ENCODE data around the gene C1QTNF9B.

Gene C1QTNF9B

DNA sequence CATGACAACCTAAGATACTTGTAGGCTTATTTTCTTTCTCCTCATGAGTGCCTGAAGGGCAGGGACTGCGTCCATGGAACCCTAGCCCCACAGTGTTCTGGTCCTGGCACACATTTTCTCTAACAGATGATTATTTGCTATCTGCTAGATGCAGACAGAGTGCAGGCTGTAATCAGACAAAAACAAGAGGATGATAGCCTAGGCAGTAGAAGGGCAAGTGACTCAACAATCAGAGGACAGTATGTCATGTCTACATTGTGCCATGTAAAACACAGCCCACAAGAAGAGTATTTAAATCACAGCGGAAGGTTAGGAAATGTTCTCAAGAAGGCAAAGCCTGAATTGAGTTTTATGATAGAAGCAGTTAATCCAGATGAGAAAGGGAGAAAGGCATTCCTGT is 37.4 kb downstream of the C1QTNF9B start:
- in situ Hi-C loops (cut with MboI; ENCODE audit: low sequenced_read_pairs), result no loop called here

DNA sequence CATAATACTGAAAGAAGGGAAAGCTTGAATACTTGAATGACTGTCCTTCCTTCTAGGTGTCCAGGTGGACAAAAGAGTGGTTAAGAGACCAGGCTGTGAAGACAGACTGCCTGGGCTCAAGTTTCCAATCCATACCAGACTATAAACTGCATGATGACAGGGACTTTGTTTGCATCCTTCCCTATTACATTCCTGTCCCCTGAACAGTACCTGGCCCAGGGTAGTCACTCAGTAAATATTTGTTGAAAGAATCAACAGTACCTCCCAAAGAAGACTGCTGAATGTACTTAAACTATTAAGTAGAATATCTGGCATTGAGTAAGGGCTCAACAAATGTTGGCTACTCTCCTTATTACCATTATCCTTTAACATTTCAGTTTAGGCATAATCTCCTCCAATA is 37.8 kb downstream of the C1QTNF9B start:
- in situ Hi-C loops (cut with MboI; ENCODE audit: low sequenced_read_pairs), result no loop called here

DNA sequence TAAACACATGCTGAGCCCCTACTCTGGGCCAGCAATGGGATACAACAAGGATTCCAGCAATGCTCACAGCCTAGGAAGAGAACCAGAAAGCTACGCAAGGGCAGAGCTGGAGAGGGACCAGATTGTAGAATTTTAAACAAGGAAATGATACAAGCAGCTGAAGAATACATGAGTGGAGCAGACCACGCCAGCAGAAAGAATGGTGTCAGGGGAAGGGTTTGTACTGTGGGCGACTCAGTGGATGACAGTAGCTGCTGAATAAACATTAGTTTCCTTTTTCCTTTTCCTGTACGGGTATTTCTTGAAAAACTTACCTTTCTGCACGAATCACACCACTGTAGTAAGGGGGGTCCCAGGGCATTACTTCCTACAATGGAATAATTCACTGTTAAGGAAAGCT is 38.8 kb downstream of the C1QTNF9B start:
- in situ Hi-C loops (cut with MboI; ENCODE audit: low sequenced_read_pairs), result no loop called here

DNA sequence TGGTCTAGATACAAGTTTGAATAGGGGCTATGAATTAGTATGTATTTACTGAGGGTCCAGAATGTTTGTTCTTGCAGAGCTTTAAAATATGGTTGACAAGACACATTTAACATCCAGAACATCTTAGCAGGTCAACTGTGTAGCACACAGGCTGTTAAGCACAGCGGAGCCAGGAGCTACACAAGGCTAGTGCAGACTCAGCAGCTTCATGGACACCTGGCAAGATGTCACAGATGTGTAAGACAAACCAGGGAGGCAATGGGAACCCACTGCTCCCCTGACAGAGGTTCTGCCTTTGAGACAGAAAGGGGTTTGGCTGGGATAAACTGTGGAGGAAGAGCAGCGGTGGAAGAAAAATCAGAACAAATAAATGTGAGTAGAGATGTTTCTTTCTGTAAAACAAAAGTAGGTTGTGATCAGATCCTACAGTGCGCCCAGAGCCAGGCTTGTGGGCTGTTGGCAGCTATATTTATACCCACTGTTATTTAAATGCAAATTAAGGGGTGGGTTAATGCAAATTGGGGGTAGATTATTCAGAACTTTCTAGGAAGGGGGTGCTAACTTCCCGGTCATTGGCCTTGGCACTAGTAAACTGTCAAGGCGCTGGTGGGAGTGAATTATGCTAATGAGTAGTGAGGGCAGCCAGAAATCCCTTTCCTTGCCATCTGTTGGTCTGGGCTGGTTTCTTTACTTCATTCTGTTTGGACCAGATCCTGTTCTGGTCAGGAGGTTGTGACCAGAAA is 41.1 kb downstream of the C1QTNF9B start:
- in situ Hi-C loops (cut with MboI; ENCODE audit: low sequenced_read_pairs), result no loop called here

DNA sequence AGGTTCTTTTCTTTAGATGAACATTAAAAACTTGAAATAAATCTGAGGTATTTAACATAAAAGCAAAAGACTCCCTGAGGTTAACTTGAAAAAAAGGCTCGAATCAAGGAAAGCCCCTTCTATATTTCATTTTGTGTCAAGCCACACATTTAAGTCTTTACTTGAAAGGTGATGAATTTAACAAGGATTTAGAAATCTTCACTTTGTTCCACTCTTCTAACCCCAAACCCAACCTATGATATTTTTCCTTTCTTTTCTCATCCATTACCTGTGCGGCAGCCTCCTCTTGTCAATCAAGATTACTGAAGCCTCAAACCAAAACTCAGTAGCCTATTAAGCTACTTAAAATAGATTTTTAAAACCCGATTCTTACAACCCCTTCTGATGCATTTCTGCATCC is 41.9 kb downstream of the C1QTNF9B start:
- in situ Hi-C loops (cut with MboI; ENCODE audit: low sequenced_read_pairs), result no loop called here

DNA sequence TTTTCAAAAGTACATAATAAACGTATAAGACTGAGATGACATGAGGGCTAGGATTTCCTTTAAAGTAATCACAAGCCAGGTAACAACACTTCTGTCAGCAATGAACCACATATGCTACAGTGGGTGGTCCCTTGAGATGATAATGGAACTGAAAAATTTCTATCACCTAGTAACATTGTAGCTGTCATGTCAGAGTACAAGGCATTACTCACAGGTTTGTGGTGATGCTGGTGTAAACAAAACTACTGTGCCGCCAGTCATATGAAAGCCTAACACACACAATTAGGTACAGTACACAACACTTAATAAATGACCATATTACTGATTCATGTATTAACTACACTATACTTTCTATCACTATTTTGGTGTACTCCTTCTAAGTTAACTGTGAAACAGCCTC is 45.0 kb downstream of the C1QTNF9B start:
- in situ Hi-C loops (cut with MboI; ENCODE audit: low sequenced_read_pairs), result no loop called here

DNA sequence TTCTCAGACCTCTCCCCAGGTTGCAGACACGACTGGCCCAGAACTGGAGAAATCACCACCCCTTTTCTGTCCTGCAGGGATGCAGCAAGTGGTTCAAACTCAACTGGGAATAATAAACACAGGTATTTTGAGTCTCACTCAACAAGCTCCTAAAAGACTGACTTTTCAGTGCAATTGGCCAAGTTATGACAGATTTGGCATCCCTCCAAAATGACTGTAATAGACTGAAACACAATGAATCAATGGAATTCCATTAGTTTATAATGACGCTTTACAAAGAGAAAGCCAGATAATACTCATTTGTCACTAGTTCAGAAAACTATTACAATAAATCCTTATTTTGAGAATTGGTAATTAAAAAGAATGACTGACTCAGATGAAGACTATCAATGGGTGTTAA is 46.2 kb downstream of the C1QTNF9B start:
- in situ Hi-C loops (cut with MboI; ENCODE audit: low sequenced_read_pairs), result no loop called here

DNA sequence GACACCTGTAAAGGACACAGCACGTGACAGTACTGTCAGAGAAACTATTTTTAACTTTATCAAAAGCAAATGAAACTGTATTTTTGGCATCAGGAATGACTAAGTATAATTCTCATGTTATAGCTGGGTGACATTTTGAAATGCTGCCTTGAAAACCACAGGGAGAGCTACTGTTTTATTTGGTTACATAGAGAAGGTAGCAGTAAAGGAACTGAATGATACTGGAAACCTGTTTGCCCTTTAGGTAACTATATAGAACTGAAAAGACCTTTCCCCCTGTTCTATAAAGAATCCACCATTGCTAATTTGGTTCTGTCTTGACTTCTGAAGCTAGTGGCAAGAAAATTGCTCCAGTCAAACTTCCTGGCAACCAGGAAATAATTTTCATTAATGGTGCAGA is 47.2 kb downstream of the C1QTNF9B start:
- in situ Hi-C loops (cut with MboI; ENCODE audit: low sequenced_read_pairs), result no loop called here

DNA sequence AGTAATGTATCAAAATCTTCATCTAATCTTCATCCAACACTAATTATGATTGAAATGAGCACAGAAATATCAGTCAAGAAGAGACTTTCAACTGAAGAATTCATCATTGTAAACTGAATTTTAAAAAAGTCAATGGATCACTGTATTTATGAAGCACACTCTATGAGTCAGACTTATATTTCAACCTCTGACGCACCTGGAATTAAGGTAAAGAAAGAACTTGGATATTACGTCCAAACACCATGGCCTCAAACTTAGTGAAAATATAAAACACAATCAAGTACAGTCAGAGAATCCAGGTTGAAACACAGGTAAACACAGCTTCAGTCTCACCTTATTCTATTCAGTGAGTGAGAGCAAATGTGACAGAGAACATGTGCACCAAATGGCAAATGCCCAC is 47.6 kb downstream of the C1QTNF9B start:
- in situ Hi-C loops (cut with MboI; ENCODE audit: low sequenced_read_pairs), result no loop called here

DNA sequence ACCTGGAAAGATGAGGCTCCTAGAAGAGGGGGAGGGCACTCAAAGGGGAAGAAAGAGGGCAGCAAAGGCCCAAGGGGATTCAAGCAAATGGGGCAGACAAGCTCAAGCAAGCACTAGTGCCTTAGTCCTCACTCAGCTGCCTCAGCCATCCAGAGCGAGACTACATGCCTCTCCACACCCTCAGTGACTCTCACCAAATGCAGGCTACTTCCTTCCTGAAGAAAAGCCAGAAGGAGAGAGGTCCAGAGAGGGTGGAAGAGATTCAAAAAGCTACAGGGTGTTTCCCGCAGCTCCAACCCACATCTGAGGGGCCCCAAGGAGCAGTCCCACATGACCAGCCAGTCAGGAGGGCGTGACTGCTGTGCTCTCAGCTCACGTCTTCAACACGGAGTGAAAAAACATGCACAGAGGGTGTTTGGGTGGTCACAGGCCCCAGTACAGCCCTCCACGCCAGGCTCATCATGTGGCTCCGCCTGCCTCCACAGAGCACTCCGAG is 48.6 kb downstream of the C1QTNF9B start:
- in situ Hi-C loops (cut with MboI; ENCODE audit: low sequenced_read_pairs), result no loop called here

DNA sequence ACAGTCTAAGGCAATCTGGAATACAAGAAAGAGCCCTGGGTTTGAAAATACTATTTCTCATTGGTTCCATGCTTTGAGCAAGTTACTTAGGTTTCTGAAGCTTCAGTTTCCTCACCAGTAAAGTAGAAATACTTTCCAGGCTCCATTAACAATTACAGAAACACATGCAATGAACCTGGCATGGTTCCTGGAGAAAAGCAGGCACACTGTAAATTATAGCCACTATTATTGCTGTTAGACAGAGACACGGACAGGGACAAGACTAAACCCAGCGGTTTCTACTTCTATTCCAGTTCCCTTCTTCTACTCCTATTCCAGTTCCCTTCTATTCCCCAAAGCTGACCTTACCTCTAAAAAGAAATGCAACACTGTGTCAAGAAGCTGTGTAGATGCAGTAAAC is 49.3 kb downstream of the C1QTNF9B start:
- in situ Hi-C loops (cut with MboI; ENCODE audit: low sequenced_read_pairs), result no loop called here

DNA sequence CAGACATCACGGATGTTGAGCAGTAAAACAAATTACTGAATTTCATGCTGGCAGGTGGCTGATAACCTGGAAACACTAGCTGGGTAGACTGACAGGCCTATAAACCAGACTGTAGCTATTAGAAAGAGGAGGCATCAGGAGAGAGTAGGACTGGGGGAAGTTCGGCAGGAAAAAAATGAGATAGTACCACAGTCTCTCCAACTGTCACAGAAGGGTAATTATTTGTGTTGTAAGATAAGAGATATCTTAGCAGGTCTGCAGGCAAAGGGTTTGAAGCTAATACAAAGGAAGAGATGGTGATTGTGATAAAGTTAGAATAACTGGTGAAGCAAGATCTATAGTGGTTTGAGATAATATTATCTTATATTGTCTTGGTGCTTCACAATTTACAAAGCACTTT is 49.8 kb downstream of the C1QTNF9B start:
- in situ Hi-C loops (cut with MboI; ENCODE audit: low sequenced_read_pairs), result no loop called here

DNA sequence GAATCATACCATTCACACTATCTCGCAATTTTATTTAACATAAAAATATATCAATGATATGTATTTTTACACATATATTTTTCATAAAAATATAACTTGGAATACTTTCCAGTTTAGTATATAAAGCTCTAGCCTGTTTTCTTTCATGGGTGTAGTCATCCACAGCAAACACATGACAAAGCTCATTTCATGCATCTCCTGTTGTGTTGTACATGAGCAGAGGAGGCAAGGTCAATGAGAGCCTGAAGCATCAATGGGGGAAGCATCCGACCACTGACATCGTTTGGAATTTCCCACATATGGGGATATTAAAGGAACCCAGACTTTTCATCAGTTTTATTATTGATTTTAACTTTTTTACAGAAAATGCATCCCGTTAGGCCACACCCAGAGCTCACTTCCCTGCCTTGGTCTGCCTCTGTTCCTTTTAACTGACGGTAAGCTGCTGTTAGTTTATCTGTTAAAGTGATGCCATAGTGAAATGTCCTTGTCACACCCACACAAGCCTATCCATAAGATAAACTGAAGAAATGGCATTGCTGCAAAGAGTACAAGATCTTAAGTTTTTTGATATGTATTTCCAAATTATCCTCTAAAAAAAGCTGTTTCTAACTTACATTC is 52.1 kb downstream of the C1QTNF9B start:
- in situ Hi-C loops (cut with MboI; ENCODE audit: low sequenced_read_pairs), result no loop called here

DNA sequence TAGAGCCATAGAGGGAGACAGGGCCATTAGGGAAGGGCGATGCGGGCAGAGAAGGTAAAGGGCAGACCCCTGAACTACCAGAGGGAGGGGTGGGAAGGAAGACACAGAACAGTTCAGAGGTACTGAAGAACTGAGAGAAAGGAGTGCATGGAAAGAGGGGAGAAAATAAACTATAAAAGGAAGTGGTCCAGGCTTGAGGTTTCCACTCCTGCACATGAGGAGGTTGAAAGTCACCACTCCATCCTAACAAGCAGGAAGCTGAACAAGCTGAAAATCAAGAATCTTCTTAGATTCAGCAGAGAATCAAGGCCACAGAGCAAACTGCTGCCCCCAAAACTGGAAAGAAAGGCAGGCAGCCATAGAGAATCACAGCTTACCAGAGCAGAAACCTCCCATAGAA is 53.2 kb downstream of the C1QTNF9B start:
- in situ Hi-C loops (cut with MboI; ENCODE audit: low sequenced_read_pairs), result no loop called here

DNA sequence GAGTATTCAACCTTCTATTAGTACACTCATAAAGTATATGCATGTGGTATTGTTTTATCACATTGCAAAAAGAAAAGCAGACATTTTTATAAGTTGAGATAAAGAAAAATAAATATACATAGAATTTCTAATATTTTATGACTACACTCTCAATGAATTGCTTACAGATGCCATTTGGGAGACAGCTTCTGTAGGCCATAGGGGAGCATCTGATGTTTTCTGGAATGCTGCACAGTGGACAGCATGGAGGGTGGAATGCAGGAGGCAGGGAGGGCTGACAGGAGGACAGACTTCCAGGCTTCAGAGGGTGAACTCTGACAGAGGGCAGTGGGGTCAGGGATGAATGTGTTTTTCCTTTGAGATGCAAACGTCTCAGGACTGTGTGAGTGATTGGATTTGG is 53.9 kb downstream of the C1QTNF9B start:
- in situ Hi-C loops (cut with MboI; ENCODE audit: low sequenced_read_pairs), result no loop called here

DNA sequence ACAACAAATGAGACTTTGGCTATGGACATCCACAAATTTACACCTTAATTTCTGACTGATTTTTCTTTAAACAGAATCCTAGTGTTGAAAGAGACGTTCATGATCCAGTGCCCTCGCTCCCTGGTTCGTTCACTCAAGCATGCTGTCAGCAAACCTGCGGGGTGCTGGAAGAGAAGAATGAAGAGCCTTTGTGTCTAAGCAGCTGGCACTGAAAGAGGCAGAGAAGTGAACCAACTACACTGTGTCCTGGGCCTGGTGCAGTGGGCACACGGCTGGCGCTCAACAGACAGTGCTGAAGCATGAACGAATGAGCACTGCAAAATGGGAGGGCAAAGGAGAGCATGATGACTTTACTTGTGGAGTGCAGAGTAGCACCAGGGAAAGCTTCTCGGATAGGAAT is 54.9 kb downstream of the C1QTNF9B start:
- in situ Hi-C loops (cut with MboI; ENCODE audit: low sequenced_read_pairs), result no loop called here
